Measurements from ENCODE around the gene CACYBP. TPM values are rescaled to one million over a fixed set of nuclear protein-coding genes. Genes with fewer than 3 reads are reported as not detected.

CACYBP gene
- total RNA-seq, 1 donor from 2014 or later, result 70.0 TPM

DNA sequence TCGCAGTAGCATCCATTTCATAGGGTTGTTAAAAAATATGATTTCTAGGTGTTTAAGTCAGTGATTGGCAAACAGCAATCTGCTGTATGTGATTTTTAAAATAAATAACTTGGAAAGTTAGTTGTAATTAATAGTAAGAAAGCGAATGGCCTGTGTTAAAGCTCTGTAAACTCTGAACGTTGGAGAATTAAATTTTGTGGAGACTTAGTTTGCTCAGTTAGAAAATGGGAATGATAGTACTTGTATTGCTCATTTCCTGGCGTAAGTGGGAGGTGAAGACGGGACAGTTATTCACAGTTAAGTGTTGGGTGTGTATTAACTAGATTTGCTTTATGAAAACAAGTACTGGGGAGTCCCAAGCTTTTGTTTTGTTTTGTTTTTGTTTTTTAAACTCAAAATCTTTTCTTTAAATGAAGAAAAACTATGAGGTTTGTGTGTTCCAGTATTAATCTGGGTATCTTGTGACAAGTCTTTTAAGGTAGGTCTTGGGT, 995 bp downstream of the CACYBP start:
- H3K4me1 Mint-ChIP-seq, result peaks cover 35% of the 10 kb centered on the region
- H3K27me3 Mint-ChIP-seq (ENCODE audit: low read depth), result no peaks in the 10 kb centered on the region
- peaks cover 1% of the 10 kb centered on the region for H3K36me3 Mint-ChIP-seq
- no peaks in the 10 kb centered on the region for H3K9me3 Mint-ChIP-seq
- DNase-seq (ENCODE audit: low spot score in 2 of 2, unreplicated experiment in 2 of 2), result no peak
- H3K27ac Mint-ChIP-seq, result peak overlapping the region; percentile 90
- TF ChIP-seq, protein P1, sequence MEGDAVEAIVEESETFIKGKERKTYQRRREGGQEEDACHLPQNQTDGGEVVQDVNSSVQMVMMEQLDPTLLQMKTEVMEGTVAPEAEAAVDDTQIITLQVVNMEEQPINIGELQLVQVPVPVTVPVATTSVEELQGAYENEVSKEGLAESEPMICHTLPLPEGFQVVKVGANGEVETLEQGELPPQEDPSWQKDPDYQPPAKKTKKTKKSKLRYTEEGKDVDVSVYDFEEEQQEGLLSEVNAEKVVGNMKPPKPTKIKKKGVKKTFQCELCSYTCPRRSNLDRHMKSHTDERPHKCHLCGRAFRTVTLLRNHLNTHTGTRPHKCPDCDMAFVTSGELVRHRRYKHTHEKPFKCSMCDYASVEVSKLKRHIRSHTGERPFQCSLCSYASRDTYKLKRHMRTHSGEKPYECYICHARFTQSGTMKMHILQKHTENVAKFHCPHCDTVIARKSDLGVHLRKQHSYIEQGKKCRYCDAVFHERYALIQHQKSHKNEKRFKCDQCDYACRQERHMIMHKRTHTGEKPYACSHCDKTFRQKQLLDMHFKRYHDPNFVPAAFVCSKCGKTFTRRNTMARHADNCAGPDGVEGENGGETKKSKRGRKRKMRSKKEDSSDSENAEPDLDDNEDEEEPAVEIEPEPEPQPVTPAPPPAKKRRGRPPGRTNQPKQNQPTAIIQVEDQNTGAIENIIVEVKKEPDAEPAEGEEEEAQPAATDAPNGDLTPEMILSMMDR (IDR thresholded peaks at IDR 0.05; ENCODE audit: unreplicated experiment), result no peak
- no peak overlapping the region for H3K4me3 Mint-ChIP-seq

DNA sequence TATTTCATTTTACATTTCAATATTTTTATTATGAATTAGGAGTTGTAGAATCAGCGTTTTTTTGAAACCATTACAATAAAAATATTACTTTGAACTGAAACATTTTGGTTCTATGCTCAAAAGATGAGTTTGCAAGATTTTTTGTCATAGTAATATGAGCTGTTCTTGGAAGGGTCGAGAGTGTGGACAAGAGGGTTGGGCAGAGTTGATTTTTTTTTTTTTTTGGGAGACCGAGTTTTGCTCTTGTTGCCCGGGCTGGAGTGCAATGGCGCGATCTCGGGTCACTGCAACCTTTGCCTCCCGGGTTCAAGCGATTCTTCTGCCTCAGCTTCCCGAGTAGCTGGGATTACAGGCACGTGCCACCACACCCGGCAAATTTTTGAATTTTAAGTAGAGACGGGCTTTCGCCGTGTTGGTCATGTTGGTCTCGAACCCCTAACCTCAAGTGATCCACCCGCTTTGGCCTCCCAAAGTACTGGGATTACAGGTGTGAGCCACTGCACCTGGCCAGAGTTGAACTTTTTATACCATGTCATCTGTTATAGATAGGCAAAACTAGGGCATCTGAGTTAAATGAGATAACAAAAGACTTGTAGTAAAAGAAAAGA, 3.3 kb downstream of the CACYBP start:
- Mint-ChIP-seq H3K4me3 (no peak overlapping the region), H3K27me3 (ENCODE audit: low read depth) (no peaks in the 10 kb centered on the region)
- TF ChIP-seq, protein P1 (IDR thresholded peaks at IDR 0.05; ENCODE audit: unreplicated experiment), result no peak

DNA sequence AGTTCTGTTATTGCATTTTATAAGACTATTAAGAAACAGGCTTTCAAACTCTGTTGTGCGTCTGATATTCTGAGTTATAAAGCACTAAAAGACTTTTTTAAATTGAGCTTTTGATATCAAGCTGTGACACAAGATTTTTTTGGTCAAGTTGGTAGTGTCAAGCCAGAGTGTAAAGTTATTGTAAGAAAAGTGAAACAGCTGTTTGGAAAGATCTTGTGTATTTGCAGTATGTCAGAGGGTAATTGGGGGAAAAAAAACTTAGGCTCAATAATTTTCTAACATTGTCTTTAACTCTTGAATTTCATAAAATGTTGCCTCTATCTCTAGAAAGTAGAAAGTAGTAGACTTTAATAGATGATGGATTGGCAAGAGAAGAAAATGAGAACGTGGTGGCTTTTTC, 3.8 kb downstream of the CACYBP start:
- H3K27ac Mint-ChIP-seq, result peak overlapping the region; percentile 4
- no peak overlapping the region for H3K4me3 Mint-ChIP-seq
- no peaks in the 10 kb centered on the region for H3K9me3 Mint-ChIP-seq
- TF ChIP-seq, protein P1 (IDR thresholded peaks at IDR 0.05; ENCODE audit: unreplicated experiment), result no peak
- H3K27me3 Mint-ChIP-seq (ENCODE audit: low read depth), result no peaks in the 10 kb centered on the region
- no peak for DNase-seq (ENCODE audit: low spot score in 2 of 2, unreplicated experiment in 2 of 2)
- peaks cover 23% of the 10 kb centered on the region for H3K4me1 Mint-ChIP-seq
- H3K36me3 Mint-ChIP-seq, result peaks cover 7% of the 10 kb centered on the region

More for the DNA sequence above, 3.3 kb downstream of the CACYBP start:
- no peak for DNase-seq (ENCODE audit: low spot score in 2 of 2, unreplicated experiment in 2 of 2)
- Mint-ChIP-seq H3K27ac (no peak overlapping the region), H3K36me3 (peaks cover 4% of the 10 kb centered on the region), H3K9me3 (no peaks in the 10 kb centered on the region), H3K4me1 (peaks cover 24% of the 10 kb centered on the region)

DNA sequence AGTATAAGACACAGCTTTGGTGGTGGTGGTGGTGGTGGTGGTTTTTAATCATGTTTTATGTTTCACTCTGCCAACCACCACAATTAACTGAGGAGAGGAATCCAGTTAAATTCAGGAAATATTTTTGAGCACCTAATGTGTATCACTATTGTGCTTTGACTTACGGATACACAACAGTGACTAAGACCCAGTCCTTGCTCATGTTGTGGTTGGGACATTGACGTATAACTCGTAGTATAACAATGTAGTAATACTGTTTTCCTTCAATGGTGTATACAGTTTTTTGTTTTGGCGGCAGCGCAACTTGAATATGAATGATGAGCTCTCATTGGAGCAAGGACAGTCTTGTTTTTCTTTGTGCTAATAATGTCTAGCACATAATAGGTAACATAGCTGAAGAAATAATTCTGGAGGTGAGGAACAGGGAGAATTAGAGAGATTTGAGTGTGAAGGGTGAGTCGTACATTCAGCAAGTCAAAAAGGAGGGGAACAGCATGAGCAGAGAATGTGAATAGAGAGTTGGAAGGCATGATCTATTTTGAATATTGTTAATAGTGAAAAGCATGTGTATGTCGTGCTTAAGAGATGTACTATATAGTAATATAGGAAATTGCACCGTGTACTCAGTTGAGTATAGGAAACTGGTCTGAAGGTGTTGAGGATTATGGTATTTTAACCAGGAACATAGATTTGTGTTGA, 5.5 kb downstream of the CACYBP start:
- TF ChIP-seq, protein P1 (IDR thresholded peaks at IDR 0.05; ENCODE audit: unreplicated experiment), result no peak
- no peak overlapping the region for H3K4me3 Mint-ChIP-seq

DNA sequence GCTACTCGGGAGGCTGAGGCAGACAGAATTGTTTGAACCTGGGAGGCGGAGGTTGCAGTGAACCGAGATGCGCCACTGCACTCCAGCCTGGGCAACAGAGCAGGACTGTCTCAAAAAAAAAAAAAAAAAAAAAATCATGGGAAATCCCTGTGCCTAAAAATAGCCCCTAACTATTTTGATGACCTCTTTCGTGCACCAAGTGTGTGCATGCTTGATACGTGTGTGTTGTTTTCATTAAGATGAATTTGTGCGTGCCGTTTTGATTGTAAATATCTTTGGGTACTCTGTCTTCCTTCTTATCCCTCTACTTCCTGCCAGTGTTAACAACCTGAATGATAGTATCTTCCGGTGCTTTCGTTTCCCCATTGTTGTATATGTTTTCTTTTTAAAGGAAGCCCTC, 9.8 kb downstream of the CACYBP start:
- DNase-seq (ENCODE audit: low spot score in 2 of 2, unreplicated experiment in 2 of 2), result no peak
- Mint-ChIP-seq H3K9me3 (no peaks in the 10 kb centered on the region), H3K36me3 (peaks cover 37% of the 10 kb centered on the region), H3K27ac (no peak overlapping the region), H3K27me3 (ENCODE audit: low read depth) (no peaks in the 10 kb centered on the region), H3K4me3 (no peak overlapping the region), H3K4me1 (no peaks in the 10 kb centered on the region)
- TF ChIP-seq, protein P1 (IDR thresholded peaks at IDR 0.05; ENCODE audit: unreplicated experiment), result no peak

More for the DNA sequence above, 5.5 kb downstream of the CACYBP start:
- peaks cover 23% of the 10 kb centered on the region for H3K4me1 Mint-ChIP-seq
- no peaks in the 10 kb centered on the region for H3K27me3 Mint-ChIP-seq (ENCODE audit: low read depth)
- no peaks in the 10 kb centered on the region for H3K9me3 Mint-ChIP-seq
- H3K27ac Mint-ChIP-seq, result no peak overlapping the region
- H3K36me3 Mint-ChIP-seq, result peaks cover 11% of the 10 kb centered on the region
- DNase-seq (ENCODE audit: low spot score in 2 of 2, unreplicated experiment in 2 of 2), result no peak

Data from mesothelial cell of epicardium (in vitro differentiated cells).